Activated CD8-positive, alpha-beta T cell treated with anti-CD3 and anti-CD28 coated beads for 36 hours (primary cell): Measurements from ENCODE around the gene TM9SF1. TPM values are rescaled to one million over a fixed set of nuclear protein-coding genes. Genes with fewer than 3 reads are reported as not detected.

Experiments used
- ATAC-seq: fragments of 200-7000 bp; cut with Tn5 transposase; one replicate; pipeline ENCODE4 v1.10.0; 2021; ENCODE audit warnings: mild to moderate bottlenecking, moderate library complexity
- CTCF ChIA-PET: fragments of 350-600 bp; sonication (Branson Sonifier 250); formaldehyde crosslinking; loops from one replicate; lab custom pipeline; 2021; ENCODE audit warnings: antibody characterized with exemption; lab: Charles Lee
- POLR2A ChIA-PET: fragments of 350-600 bp; sonication (Branson Sonifier 250); formaldehyde crosslinking; loops from one replicate; lab custom pipeline; 2021; ENCODE audit warnings: antibody characterized with exemption; lab: Charles Lee
- DNase-seq: peaks from one replicate; pipeline ENCODE4 v3.0.0-alpha.2; 2020
- H3K27ac Mint-ChIP-seq: one replicate; pipeline ENCODE4 v1.8.0; 2021; ENCODE audit warnings: mild to moderate bottlenecking, mixed read lengths
- H3K27me3 Mint-ChIP-seq: one replicate; pipeline ENCODE4 v1.8.0; 2021; ENCODE audit warnings: mixed read lengths
- H3K36me3 Mint-ChIP-seq: one replicate; pipeline ENCODE4 v1.8.0; 2021; ENCODE audit warnings: low read depth, mixed read lengths
- H3K4me1 Mint-ChIP-seq: one replicate; pipeline ENCODE4 v1.8.0; 2021; ENCODE audit warnings: low read depth, mixed read lengths
- H3K4me3 Mint-ChIP-seq: one replicate; pipeline ENCODE4 v1.8.0; 2021; ENCODE audit warnings: mild to moderate bottlenecking, moderate library complexity, mixed read lengths
- H3K9me3 Mint-ChIP-seq: one replicate; pipeline ENCODE4 v1.8.0; 2021; ENCODE audit warnings: mixed read lengths
- intact Hi-C: fragments of 100-400 bp; cut with micrococcal nuclease; formaldehyde crosslinking; loops from one replicate; pipeline ENCODE4 v1.10.0; 2022
- total RNA-seq, 2 experiments: library from RNA; stranded (reverse); gene quantifications; one replicate each; pipeline ENCODE4 v1.2.3, GENCODE V29; 2021
- TF ChIP-seq, protein P1 (sequence below): fragments of 200-600 bp; IDR thresholded peaks from one replicate; pipeline ENCODE4 v1.8.0; 2022; ENCODE audit warnings: antibody characterized with exemption, mild to moderate bottlenecking

The TM9SF1 gene, protein sequence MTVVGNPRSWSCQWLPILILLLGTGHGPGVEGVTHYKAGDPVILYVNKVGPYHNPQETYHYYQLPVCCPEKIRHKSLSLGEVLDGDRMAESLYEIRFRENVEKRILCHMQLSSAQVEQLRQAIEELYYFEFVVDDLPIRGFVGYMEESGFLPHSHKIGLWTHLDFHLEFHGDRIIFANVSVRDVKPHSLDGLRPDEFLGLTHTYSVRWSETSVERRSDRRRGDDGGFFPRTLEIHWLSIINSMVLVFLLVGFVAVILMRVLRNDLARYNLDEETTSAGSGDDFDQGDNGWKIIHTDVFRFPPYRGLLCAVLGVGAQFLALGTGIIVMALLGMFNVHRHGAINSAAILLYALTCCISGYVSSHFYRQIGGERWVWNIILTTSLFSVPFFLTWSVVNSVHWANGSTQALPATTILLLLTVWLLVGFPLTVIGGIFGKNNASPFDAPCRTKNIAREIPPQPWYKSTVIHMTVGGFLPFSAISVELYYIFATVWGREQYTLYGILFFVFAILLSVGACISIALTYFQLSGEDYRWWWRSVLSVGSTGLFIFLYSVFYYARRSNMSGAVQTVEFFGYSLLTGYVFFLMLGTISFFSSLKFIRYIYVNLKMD
- total RNA-seq: 10 to 100 TPM; 16.3 to 18.0 TPM

DNA sequence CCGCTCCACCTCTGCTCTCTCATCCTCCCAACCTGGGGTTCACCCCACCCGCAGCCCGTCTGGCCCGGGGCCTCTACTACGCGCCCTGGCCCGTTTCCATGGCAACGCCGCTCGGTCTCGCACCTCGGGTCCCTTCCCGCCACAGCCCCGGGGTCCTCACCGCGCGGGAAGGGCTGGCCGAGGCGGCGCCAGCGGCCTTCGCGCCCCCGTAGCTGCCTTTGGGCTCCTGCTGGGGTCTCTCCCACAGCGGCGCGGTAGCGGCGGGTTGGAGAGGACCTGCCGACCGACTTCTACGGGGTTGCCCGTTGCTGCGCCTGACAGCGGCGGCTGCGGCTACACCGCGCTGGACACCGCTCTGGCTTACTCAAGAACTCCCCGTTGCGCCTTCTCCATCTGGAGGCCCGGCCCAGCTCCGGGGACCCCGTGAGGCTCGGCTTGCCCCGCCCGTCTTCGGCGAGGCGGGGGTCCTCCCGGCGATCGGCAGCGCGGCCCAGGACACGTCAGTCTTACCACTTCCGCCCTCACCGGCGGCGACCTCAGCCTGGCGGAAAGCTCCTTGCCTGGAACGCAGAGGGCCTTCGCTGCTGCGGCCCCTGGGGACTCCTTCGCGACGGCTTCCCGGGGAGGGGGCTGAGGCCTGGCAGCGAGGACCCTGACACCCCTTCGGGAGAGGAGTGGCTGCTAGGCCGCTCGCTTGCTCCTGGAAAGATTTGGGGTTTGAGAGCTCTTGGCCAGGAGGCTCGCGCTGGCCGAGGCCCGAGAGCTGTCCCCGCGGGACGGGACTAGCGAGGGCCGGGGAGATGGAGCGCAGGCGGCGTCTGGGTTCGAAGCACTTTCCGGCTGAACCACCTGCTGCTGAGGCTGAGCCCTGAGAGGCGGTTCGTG lies at the start of gene TM9SF1:
TM9SF1 (minus strand) TSS at position 256 of the 885 bp plus-strand sequence. CDS start 422 bp downstream, outside the sequence.
- intact Hi-C loops: no loop called here
- POLR2A ChIA-PET: interaction anchor here (0.5 to 4.1 kb wide), 28 partner anchors 9 to 235 kb away, joined by 3 to 58 read pairs (median 4); partner anchors contain the start of genes CBLN3, CHMP4A, CIDEB and DHRS1
- H3K27me3 Mint-ChIP-seq: no peaks in the 10 kb centered on the region
- ATAC-seq (peak; percentile 90), DNase-seq (peak; percentile 91)
- H3K27ac Mint-ChIP-seq: peak within 1 kb of the TSS; percentile 98
- peaks cover 50% of the 10 kb centered on the region for H3K4me1 Mint-ChIP-seq
- H3K9me3 Mint-ChIP-seq: peaks cover 4% of the 10 kb centered on the region
- H3K36me3 Mint-ChIP-seq: peaks cover 54% of the 10 kb centered on the region
- peak within 1 kb of the TSS; percentile 95 for H3K4me3 Mint-ChIP-seq
- CTCF ChIA-PET: interaction anchor here (0.9 to 3.8 kb wide), 10 partner anchors 10 to 113 kb away, joined by 3 to 15 read pairs (median 4); partner anchors contain the start of genes CHMP4A, CIDEB, DHRS1 and IRF9
- TF ChIP-seq, protein P1, sequence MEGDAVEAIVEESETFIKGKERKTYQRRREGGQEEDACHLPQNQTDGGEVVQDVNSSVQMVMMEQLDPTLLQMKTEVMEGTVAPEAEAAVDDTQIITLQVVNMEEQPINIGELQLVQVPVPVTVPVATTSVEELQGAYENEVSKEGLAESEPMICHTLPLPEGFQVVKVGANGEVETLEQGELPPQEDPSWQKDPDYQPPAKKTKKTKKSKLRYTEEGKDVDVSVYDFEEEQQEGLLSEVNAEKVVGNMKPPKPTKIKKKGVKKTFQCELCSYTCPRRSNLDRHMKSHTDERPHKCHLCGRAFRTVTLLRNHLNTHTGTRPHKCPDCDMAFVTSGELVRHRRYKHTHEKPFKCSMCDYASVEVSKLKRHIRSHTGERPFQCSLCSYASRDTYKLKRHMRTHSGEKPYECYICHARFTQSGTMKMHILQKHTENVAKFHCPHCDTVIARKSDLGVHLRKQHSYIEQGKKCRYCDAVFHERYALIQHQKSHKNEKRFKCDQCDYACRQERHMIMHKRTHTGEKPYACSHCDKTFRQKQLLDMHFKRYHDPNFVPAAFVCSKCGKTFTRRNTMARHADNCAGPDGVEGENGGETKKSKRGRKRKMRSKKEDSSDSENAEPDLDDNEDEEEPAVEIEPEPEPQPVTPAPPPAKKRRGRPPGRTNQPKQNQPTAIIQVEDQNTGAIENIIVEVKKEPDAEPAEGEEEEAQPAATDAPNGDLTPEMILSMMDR: no peak

DNA sequence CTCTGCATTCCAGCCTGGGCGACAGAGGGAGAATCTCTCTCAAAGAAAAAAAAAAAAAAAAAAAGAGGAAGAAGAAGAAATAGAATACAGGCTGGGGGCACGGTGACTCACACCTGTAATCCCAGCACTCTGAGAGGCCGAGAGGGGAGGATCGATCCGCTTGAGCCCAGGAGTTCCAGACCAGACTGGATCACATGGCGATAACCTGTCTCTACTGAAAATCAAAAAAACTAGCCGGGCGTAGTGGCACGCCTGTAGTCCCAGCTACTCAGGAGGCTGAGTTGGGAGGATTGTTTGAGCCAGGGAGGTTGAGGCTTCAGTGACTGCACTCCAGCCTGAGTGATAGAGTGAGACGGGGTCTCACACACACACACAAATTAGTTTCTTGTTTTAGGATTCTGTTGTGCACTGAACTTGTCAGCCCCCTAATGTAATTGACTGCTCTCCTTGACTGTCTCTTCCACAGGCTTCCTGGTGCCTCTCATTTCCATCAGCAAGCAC lies 48.1 kb upstream of the TM9SF1 start:
- ChIA-PET POLR2A (interaction anchor here (0.7 to 4.0 kb wide), 17 partner anchors 15 to 193 kb away, joined by 3 to 22 read pairs (median 5); partner anchors contain the start of genes CIDEB, DHRS1, LTB4R and LTB4R2), CTCF (interaction anchor here (0.8 to 27.8 kb wide), 29 partner anchors 8 to 198 kb away, joined by 3 to 873 read pairs (median 9); partner anchors contain the start of genes ADCY4, CHMP4A, CIDEB and DHRS1)
- no peaks in the 10 kb centered on the region for H3K9me3 Mint-ChIP-seq
- ATAC-seq (no peak), DNase-seq (no peak)
- TF ChIP-seq, protein P1: no peak
- peak overlapping the region; percentile 96 for H3K4me3 Mint-ChIP-seq
- peaks cover 53% of the 10 kb centered on the region for H3K4me1 Mint-ChIP-seq
- intact Hi-C loops: loop anchor here (1.0 to 10.0 kb wide), 2 partner anchors 54 to 191 kb away; no protein-coding TSS in a partner anchor
- H3K27me3 Mint-ChIP-seq: no peaks in the 10 kb centered on the region
- peak overlapping the region; percentile 98 for H3K27ac Mint-ChIP-seq
- peaks cover 25% of the 10 kb centered on the region for H3K36me3 Mint-ChIP-seq

DNA sequence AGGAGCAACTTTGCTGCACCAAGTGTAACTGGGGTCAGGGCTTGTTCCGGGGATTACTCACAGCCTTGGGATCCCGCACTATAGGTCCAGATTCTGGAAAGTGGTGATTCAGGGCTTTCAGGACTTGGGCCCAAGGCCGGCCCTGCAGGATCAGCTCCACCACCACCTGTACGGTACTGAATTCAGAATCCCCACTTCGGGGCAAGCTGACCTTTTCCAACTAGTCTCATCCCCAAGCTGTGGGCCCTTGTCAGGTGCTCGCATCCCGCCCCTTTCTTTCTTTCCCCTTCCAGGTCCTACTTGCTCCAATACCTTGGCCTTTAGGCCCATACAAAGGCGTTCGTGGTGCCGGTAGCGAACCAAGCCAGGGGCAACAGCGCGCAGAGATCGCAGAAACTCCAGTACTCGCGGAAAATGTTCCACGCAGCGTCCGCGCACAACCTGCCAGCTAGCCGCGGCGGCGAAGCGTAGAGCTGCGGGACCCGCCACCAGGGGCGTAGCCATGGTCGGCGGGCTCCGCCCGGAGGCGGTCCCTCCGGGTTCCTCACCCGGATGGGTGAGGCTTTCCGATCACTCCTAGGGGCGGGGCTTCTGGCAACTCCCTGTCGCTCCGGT lies 46.7 kb upstream of the TM9SF1 start:
- peak; percentile 84 for ATAC-seq
- Mint-ChIP-seq H3K9me3 (no peaks in the 10 kb centered on the region), H3K4me1 (peaks cover 54% of the 10 kb centered on the region), H3K27ac (peak overlapping the region; percentile 98), H3K4me3 (peak overlapping the region; percentile 96), H3K27me3 (no peaks in the 10 kb centered on the region), H3K36me3 (peaks cover 40% of the 10 kb centered on the region)
- TF ChIP-seq, protein P1: no peak
- CTCF ChIA-PET: interaction anchor here (0.7 to 27.8 kb wide), 41 partner anchors 8 to 200 kb away, joined by 3 to 873 read pairs (median 6); partner anchors contain the start of genes ADCY4, CHMP4A, CIDEB and DHRS1
- POLR2A ChIA-PET: interaction anchor here (0.7 to 4.0 kb wide), 19 partner anchors 9 to 189 kb away, joined by 3 to 22 read pairs (median 9); partner anchors contain the start of genes CHMP4A, CIDEB, DHRS1 and GMPR2
- DNase-seq: peak; percentile 93
- intact Hi-C loops: loop anchor here (10.0 kb wide), 1 partner anchor 193 kb away; no protein-coding TSS in a partner anchor
